ENCODE data around the gene NR2C2AP. TPM values are rescaled to one million over a fixed set of nuclear protein-coding genes. Genes with fewer than 3 reads are reported as not detected.

Gene NR2C2AP
- total RNA-seq, 2 donors from 2014 or later: 4.3 to 8.1 TPM

GRCh38 chr19:19165396-19165795 lies 37.8 kb downstream of the NR2C2AP start:
- no peaks in the 10 kb centered on the region for H3K9me3 ChIP-seq
- DNase-seq (ENCODE audit: low spot score): no peak
- H3K27ac ChIP-seq: no peak overlapping the region
- H3K36me3 ChIP-seq: no peaks in the 10 kb centered on the region
- no peak for TF ChIP-seq CTCF (IDR thresholded peaks at IDR 0.05)
- peaks cover 0 to 9% of the 10 kb centered on the region in 2 donors for H3K4me1 ChIP-seq
- no peak overlapping the region for H3K4me3 ChIP-seq
- no peaks in the 10 kb centered on the region for H3K27me3 ChIP-seq

DNA sequence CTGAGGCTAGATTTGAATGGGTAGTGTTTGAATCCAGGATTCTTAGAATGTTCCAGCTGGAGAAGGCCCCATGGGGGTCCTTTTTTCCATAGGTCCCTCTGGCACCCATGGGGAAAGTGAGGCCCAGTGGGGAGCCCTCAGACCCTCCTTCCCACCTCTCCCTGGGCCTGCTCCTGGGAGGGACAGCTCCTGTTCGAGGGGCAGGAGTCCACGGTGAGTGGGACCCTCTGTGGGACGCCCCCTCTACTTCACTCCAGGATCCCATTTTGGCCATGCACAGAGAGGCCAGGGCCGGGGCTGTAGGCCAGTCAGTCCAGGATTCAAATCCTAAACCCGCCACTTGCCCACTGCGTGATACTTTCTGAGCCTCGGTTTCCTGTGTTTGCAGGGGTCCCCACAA lies 40.7 kb downstream of the NR2C2AP start:
- H3K27ac ChIP-seq: no peak overlapping the region
- no peak for TF ChIP-seq CTCF (IDR thresholded peaks at IDR 0.05)
- H3K4me1 ChIP-seq: no peaks in the 10 kb centered on the region
- H3K27me3 ChIP-seq: no peaks in the 10 kb centered on the region
- H3K4me3 ChIP-seq: no peak overlapping the region
- H3K9me3 ChIP-seq: no peaks in the 10 kb centered on the region
- H3K36me3 ChIP-seq: no peaks in the 10 kb centered on the region
- DNase-seq (ENCODE audit: low spot score): no peak

DNA sequence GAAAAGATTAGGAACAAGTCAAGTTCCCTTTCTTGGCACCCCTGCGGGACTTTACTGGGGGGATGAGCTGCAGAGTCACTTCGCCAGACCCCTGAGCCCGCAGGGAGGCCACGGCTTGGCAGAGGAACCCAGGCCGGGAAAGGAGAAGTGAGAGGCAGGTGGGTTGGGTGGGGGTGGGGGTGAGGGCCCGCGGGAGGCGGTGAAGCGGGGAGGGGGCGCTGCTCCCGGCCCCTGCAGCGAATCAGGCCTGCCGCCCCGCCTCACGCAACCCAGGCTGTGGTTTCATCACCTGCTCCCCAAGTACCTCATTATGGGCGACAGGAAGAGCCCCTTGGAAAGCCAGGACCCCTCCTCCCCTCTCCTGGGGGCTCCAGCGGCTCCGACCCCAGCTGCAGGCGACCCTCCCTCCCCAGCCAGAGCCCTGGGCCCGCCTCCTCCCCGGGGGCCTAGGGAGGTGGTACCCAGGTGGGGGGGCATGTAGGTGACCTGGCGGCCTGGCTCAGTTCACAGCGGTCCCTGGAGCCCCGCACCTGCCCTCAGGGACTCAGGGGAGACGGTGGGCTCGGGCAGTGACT lies 42.7 kb downstream of the NR2C2AP start:
- Histone ChIP-seq H3K4me3 (no peak overlapping the region), H3K36me3 (no peaks in the 10 kb centered on the region), H3K9me3 (peaks cover 0 to 5% of the 10 kb centered on the region in 2 donors), H3K4me1 (no peaks in the 10 kb centered on the region), H3K27ac (no peak overlapping the region), H3K27me3 (no peaks in the 10 kb centered on the region)
- TF ChIP-seq CTCF (IDR thresholded peaks at IDR 0.05): no peak
- DNase-seq (ENCODE audit: low spot score): no peak

- no peak for DNase-seq (ENCODE audit: low spot score)
- Histone ChIP-seq H3K36me3 (no peaks in the 10 kb centered on the region), H3K27me3 (no peaks in the 10 kb centered on the region), H3K9me3 (peaks cover 0 to 5% of the 10 kb centered on the region in 2 donors), H3K27ac (no peak overlapping the region), H3K4me3 (no peak overlapping the region), H3K4me1 (no peaks in the 10 kb centered on the region)
- TF ChIP-seq CTCF (IDR thresholded peaks at IDR 0.05): no peak
Observed at GRCh38 chr19:19159534-19159933, 43.7 kb downstream of the NR2C2AP start.

- no peak for TF ChIP-seq CTCF (IDR thresholded peaks at IDR 0.05)
- H3K9me3 ChIP-seq: peaks cover 0 to 5% of the 10 kb centered on the region in 2 donors
- no peaks in the 10 kb centered on the region for H3K27me3 ChIP-seq
- no peaks in the 10 kb centered on the region for H3K4me1 ChIP-seq
- H3K4me3 ChIP-seq: no peak overlapping the region
- no peak overlapping the region for H3K27ac ChIP-seq
- DNase-seq (ENCODE audit: low spot score): no peak
- H3K36me3 ChIP-seq: no peaks in the 10 kb centered on the region
Observed at GRCh38 chr19:19157808-19158207, 45.4 kb downstream of the NR2C2AP start.

Measured in right atrium auricular region (tissue), 2 donors.